ENCODE data around the gene STUB1. TPM values are rescaled to one million over a fixed set of nuclear protein-coding genes. Genes with fewer than 3 reads are reported as not detected.

STUB1 gene
- total and polyA plus RNA-seq, 4 donors = 67.4 to 169 (median 105) TPM

DNA sequence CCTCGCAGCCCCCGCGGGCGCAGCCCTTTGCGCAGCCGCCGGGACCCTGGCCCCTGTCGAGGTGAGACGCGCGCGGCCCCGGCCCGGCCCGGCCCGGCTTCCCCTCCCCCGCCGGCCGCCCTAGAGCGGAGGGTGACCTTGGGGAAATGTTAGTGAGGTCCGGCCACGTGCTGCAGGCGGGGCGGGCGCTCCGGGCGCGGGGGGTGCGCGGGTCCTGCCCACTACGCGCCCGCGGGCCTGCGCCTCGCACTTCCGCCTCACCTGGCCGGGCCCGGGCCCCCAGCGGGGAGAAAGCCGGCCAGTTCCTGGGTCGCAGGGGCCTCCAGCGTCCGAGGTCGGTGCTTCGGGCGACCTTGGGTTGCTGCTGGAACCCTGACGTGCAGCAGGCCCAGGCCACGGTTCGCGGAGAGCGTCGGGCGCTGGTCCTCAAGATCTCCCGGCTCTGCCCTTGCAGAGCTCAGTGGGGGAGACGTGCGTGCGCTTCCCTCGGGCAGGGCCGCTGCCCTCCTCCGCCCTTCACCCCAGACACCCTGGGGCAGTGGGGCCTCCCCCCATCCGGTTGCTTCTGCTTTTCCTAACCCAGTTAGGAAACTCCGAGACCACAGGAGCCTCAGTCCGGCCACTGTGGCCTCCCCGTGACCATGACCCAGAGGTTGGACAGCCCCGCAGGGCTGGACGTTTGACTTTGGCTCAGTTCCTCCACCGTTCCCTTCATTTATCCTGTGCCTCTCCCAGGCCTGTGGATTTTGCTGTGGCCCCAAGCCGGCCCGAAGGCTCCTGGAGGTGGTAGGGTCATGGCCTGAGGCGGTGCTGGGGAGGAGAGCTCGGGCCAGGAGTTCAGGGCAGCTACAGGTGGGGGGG lies 37.8 kb upstream of the STUB1 start:
- WGBS, 2 donors = 7 to 14% methylated on average over 56 to 72 of the region's 72 CpGs
- no peak for ATAC-seq (ENCODE audit: low FRiP score)
- Histone ChIP-seq H3K4me1 (ENCODE audit: control insufficient read depth in 1 of 2, insufficient read depth in 2 of 2, low read length in 2 of 2) (no peaks in the 10 kb centered on the region), H3K4me3 (ENCODE audit: low read length in 2 of 2) (peak overlapping the region; percentile 46 to 80), H3K9me3 (ENCODE audit: control insufficient read depth, low read length) (no peaks in the 10 kb centered on the region), H3K27ac (ENCODE audit: low read depth in 1 of 2, low read length in 2 of 2) (no peak overlapping the region), H3K36me3 (ENCODE audit: control insufficient read depth in 1 of 2, insufficient read depth in 2 of 2, low read length in 1 of 2) (no peaks in the 10 kb centered on the region), H3K27me3 (ENCODE audit: control insufficient read depth in 1 of 2, insufficient read depth in 2 of 2, low read length in 1 of 2) (no peaks in the 10 kb centered on the region)
- intact Hi-C loops (cut with DNase I) = no loop called here
- peak in 1 of 2 donors; percentile 79 for DNase-seq

DNA sequence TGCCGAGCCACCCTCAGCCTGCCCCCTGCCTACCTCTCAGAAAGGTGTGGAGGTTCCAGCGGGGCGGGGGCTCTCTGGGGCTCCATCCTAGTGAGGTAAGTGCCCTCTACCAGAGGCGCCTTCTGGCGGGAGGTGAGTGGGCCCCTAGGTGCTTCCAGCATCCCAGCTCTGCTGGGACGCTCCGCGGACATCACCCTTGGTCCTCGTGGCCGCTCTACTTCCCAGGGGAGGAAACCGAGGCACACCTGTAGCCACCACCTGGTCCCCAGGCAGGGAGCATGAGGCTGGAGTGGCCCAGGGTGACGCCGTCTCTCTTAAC lies 37.2 kb upstream of the STUB1 start:
- Histone ChIP-seq H3K27me3 (ENCODE audit: control insufficient read depth in 1 of 2, insufficient read depth in 2 of 2, low read length in 1 of 2) (no peaks in the 10 kb centered on the region), H3K36me3 (ENCODE audit: control insufficient read depth in 1 of 2, insufficient read depth in 2 of 2, low read length in 1 of 2) (no peaks in the 10 kb centered on the region), H3K27ac (ENCODE audit: low read depth in 1 of 2, low read length in 2 of 2) (no peak overlapping the region), H3K4me1 (ENCODE audit: control insufficient read depth in 1 of 2, insufficient read depth in 2 of 2, low read length in 2 of 2) (no peaks in the 10 kb centered on the region), H3K4me3 (ENCODE audit: low read length in 2 of 2) (no peak overlapping the region), H3K9me3 (ENCODE audit: control insufficient read depth, low read length) (no peaks in the 10 kb centered on the region)
- 93 to 95% methylated on average over 13 of the region's 13 CpGs for WGBS, 2 donors
- no peak for DNase-seq
- no peak for ATAC-seq (ENCODE audit: low FRiP score)
- intact Hi-C loops (cut with DNase I) = no loop called here

DNA sequence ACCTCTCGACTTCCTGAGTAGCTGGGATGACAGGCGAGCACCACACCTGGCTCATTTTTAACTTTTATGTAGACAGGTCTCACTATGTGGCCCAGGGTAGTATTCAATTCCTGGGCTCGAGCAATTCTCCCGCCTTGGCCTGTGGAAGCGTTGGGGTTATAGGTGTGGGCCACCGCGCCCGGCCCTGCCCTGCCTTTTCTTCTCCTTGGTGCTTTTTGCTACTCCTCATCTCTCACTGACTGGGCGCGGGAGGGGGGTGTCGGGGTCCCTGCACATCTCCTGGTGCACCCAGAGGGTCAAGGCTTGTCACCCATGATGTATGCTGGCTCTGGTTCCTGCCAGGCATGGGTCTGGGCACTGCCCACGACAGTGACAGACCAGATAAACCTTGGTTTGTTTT lies 35.7 kb upstream of the STUB1 start:
- no peak for ATAC-seq (ENCODE audit: low FRiP score)

DNA sequence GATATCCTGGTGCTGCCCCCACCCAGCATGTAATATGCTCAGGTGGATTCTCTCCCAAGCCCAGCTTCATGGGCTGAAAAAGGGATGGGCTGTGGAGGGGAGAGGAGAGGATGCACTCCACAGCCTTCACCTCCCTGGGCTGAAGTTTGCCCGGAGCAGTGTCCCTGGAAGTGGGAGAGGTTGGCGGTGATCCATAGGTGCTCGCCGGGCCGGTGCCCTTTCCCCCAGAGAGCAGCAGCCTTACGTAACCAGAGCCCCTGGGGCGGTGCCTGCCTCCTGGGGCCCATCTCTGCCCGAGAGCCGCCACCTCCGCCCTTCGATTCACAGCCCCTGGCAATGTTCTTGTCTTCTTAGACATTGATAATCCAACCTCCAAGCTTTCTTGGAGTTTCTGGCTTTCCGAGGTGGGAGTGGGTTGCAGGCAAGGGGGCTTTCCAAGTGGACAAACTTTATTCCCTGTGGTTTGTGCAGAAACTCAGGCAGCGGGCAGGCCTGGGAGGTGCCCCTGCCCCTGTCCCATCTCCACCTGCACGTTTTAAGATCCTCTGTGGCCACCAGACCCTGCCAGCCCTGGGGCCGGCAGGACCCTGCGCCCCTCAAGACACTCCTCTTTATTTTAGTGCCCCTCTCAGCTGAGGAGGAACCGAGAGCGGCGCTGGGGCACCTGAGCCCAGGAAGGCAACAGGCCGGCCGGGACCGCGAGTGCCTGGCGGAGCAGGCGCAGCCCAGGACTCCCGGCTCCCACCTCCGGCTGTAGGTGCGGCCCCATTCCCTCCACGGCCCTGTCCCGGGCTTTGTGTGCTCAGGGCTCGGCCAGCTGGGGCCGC lies 34.1 kb upstream of the STUB1 start:
- DNase-seq (no peak), ATAC-seq (ENCODE audit: low FRiP score) (no peak)
- Histone ChIP-seq H3K9me3 (ENCODE audit: control insufficient read depth, low read length) (no peaks in the 10 kb centered on the region), H3K27ac (ENCODE audit: low read depth in 1 of 2, low read length in 2 of 2) (no peak overlapping the region), H3K27me3 (ENCODE audit: control insufficient read depth in 1 of 2, insufficient read depth in 2 of 2, low read length in 1 of 2) (no peaks in the 10 kb centered on the region), H3K4me3 (ENCODE audit: low read length in 2 of 2) (no peak overlapping the region), H3K36me3 (ENCODE audit: control insufficient read depth in 1 of 2, insufficient read depth in 2 of 2, low read length in 1 of 2) (no peaks in the 10 kb centered on the region), H3K4me1 (ENCODE audit: control insufficient read depth in 1 of 2, insufficient read depth in 2 of 2, low read length in 2 of 2) (no peaks in the 10 kb centered on the region)
- WGBS, 2 donors = 75 to 79% methylated on average over 32 of the region's 32 CpGs
- intact Hi-C loops (cut with DNase I) = no loop called here

More for the DNA sequence above, 35.7 kb upstream of the STUB1 start:
- Histone ChIP-seq H3K4me1 (ENCODE audit: control insufficient read depth in 1 of 2, insufficient read depth in 2 of 2, low read length in 2 of 2) (no peaks in the 10 kb centered on the region), H3K27ac (ENCODE audit: low read depth in 1 of 2, low read length in 2 of 2) (no peak overlapping the region), H3K9me3 (ENCODE audit: control insufficient read depth, low read length) (no peaks in the 10 kb centered on the region), H3K27me3 (ENCODE audit: control insufficient read depth in 1 of 2, insufficient read depth in 2 of 2, low read length in 1 of 2) (no peaks in the 10 kb centered on the region), H3K4me3 (ENCODE audit: low read length in 2 of 2) (no peak overlapping the region), H3K36me3 (ENCODE audit: control insufficient read depth in 1 of 2, insufficient read depth in 2 of 2, low read length in 1 of 2) (no peaks in the 10 kb centered on the region)
- intact Hi-C loops (cut with DNase I) = no loop called here
- DNase-seq = no peak
- 88 to 90% methylated on average over 12 of the region's 12 CpGs for WGBS, 2 donors

DNA sequence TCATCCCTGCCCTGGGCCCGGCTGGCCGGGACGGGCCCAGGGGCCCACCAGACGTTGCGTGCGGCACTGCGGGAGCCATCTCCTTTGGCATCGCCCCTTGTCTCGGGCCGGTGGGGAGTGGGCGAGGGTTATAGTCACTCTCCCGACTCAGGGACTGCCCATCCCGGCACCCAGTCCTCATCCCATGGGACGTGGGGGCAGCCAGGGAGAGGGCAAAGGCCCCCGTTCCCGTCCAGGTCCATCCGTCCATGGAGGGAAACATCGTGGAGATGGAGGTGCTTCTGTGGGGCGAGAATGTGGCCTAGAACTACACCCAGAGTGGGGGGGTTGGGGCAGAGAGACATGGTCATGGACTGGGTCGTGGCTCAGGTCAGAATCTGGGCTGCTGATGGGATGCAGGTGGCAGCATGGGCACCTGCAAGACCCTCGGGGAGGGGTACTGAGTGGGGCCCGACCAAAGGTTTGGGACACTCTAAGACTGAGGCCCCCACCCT lies 33.5 kb upstream of the STUB1 start:
- no peak for DNase-seq
- H3K4me1 ChIP-seq (ENCODE audit: control insufficient read depth in 1 of 2, insufficient read depth in 2 of 2, low read length in 2 of 2) = no peaks in the 10 kb centered on the region

DNA sequence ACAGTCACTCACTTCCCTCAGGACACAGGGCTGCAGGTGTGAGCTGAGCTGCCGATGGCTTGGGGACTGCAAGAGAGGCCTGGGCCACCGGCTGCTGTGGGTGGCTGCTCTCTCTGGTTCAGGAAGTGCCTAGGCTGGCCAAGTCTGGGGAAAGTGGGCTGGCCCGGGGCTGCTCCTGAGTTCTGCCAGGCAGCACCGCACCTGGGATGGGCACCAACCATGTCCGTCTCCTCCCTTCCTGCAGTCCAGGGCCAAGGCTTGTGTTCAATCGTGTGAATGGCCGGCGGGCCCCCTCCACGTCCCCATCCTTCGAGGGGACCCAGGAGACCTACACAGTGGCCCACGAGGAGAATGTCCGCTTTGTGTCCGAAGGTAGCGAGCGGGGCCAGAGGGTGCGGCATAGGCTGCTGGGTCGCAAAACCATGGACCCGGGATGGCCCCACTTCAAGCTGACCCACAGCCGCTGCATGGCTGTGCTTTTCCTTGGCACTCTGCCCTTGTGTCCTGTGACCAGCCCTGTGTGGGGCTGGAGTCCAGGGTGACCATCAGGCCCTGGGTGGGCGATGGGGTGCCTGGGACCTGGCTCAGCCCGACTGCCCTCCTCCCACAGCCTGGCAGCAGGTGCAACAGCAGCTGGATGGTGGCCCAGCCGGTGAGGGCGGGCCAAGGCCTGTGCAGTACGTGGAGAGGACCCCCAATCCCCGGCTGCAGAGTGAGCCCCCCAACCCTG lies 32.9 kb upstream of the STUB1 start:
- Histone ChIP-seq H3K4me1 (ENCODE audit: control insufficient read depth in 1 of 2, insufficient read depth in 2 of 2, low read length in 2 of 2) (no peaks in the 10 kb centered on the region), H3K27me3 (ENCODE audit: control insufficient read depth in 1 of 2, insufficient read depth in 2 of 2, low read length in 1 of 2) (no peaks in the 10 kb centered on the region), H3K4me3 (ENCODE audit: low read length in 2 of 2) (no peak overlapping the region), H3K36me3 (ENCODE audit: control insufficient read depth in 1 of 2, insufficient read depth in 2 of 2, low read length in 1 of 2) (no peaks in the 10 kb centered on the region), H3K27ac (ENCODE audit: low read depth in 1 of 2, low read length in 2 of 2) (no peak overlapping the region), H3K9me3 (ENCODE audit: control insufficient read depth, low read length) (no peaks in the 10 kb centered on the region)
- no peak for ATAC-seq (ENCODE audit: low FRiP score)
- 77 to 79% methylated on average over 25 of the region's 25 CpGs for WGBS, 2 donors
- intact Hi-C loops (cut with DNase I) = no loop called here
- DNase-seq = no peak

More for the DNA sequence above, 33.5 kb upstream of the STUB1 start:
- intact Hi-C loops (cut with DNase I) = no loop called here
- H3K27me3 ChIP-seq (ENCODE audit: control insufficient read depth in 1 of 2, insufficient read depth in 2 of 2, low read length in 1 of 2) = no peaks in the 10 kb centered on the region
- no peak for ATAC-seq (ENCODE audit: low FRiP score)
- WGBS, 2 donors = 80 to 84% methylated on average over 22 of the region's 22 CpGs
- H3K36me3 ChIP-seq (ENCODE audit: control insufficient read depth in 1 of 2, insufficient read depth in 2 of 2, low read length in 1 of 2) = no peaks in the 10 kb centered on the region
- no peaks in the 10 kb centered on the region for H3K9me3 ChIP-seq (ENCODE audit: control insufficient read depth, low read length)
- H3K4me3 ChIP-seq (ENCODE audit: low read length in 2 of 2) = no peak overlapping the region
- no peak overlapping the region for H3K27ac ChIP-seq (ENCODE audit: low read depth in 1 of 2, low read length in 2 of 2)

DNA sequence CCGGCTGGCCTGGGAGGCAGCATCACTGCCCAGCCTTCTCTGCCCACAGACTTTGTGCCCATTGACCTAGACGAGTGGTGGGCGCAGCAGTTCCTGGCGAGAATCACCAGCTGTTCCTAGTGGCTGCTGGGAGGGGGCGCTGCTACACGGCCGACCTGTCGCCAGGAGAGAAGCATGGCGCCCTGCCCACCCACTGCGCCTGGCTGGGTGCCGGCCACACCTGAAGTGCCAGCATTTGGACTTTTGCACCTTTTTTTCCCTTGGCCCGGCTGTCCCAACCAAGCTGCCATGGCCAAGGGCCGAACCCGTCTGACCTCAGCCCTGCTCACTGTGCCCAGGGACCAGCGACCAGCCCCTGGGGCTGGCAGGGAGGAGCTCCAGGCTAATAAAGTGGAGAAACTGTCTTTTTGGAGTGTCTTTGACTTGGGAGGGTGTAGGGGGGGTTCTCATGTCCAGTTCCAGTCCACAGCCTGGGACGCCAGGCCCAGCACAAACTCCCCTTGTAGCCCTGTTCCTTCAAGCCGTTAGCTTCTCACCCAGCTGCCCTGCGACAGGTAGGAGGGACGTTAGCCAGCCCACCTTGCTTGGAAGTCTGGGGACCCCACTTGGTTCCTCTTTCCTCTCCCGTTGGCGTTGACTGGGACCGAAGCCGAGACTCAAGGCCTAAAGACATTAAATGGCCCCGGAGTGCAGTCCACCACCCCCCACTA lies 32.0 kb upstream of the STUB1 start:
- intact Hi-C loops (cut with DNase I) = no loop called here
- Histone ChIP-seq H3K4me3 (ENCODE audit: low read length in 2 of 2) (peak overlapping the region; percentile 64 to 68), H3K4me1 (ENCODE audit: control insufficient read depth in 1 of 2, insufficient read depth in 2 of 2, low read length in 2 of 2) (no peaks in the 10 kb centered on the region), H3K27me3 (ENCODE audit: control insufficient read depth in 1 of 2, insufficient read depth in 2 of 2, low read length in 1 of 2) (no peaks in the 10 kb centered on the region), H3K36me3 (ENCODE audit: control insufficient read depth in 1 of 2, insufficient read depth in 2 of 2, low read length in 1 of 2) (no peaks in the 10 kb centered on the region), H3K9me3 (ENCODE audit: control insufficient read depth, low read length) (no peaks in the 10 kb centered on the region), H3K27ac (ENCODE audit: low read depth in 1 of 2, low read length in 2 of 2) (peak overlapping the region in 1 of 2 donors; percentile 53)
- ATAC-seq (ENCODE audit: low FRiP score) = no peak
- DNase-seq = no peak
- WGBS, 2 donors = 28 to 38% methylated on average over 24 of the region's 24 CpGs

Measured in aorta (tissue), 5 donors.